Common myeloid progenitor, CD34-positive (primary cell): ENCODE results near the gene SKIDA1.

Experiments used
- CTCF ChIA-PET: fragments of 350-600 bp; sonication (Branson Sonifier 250); formaldehyde crosslinking; loops from one replicate; lab custom pipeline; 2021; ENCODE audit warnings: antibody characterized with exemption; lab: Charles Lee
- POLR2A ChIA-PET: fragments of 350-600 bp; sonication (Branson Sonifier 250); formaldehyde crosslinking; loops from one replicate; lab custom pipeline; 2021; ENCODE audit warnings: antibody characterized with exemption; lab: Charles Lee
- DNase-seq, 3 donors: peaks; one replicate each; pipeline versions ENCODE4 v3.0.0 to v3.0.0-alpha.2; 2013
- H3K27ac ChIP-seq, 2 experiments: 1 replicate in 1 of 2; 2 replicates in 1 of 2; pipeline ENCODE4 v1.7.0; 2013; ENCODE audit warnings: inconsistent platforms in 2 of 2, low read length in 2 of 2, mild to moderate bottlenecking in 2 of 2, low read depth in 1 of 2, moderate library complexity in 1 of 2; ENCODE audit not compliant: severe bottlenecking in 2 of 2, insufficient read depth in 1 of 2, poor library complexity in 1 of 2
- H3K27me3 ChIP-seq, 5 experiments: replicated peaks in 2 of 5; 1 replicate in 3 of 5; 2 replicates in 2 of 5; pipeline versions ENCODE4 v1.6.1 to v1.7.0; 2013; ENCODE audit warnings: low read length in 4 of 5, mild to moderate bottlenecking in 2 of 5, moderate library complexity in 2 of 5, inconsistent platforms in 1 of 5; ENCODE audit not compliant: insufficient read depth in 5 of 5, control insufficient read depth in 4 of 5
- H3K36me3 ChIP-seq, 4 experiments: 1 replicate in 2 of 4; 2 replicates in 2 of 4; pipeline versions ENCODE4 v1.6.1 to v1.7.0; 2013; ENCODE audit warnings: low read length in 3 of 4, control low read depth in 1 of 4, mild to moderate bottlenecking in 1 of 4; ENCODE audit not compliant: control insufficient read depth in 4 of 4, insufficient read depth in 4 of 4
- H3K4me1 ChIP-seq, 4 experiments: 1 replicate in 3 of 4; 2 replicates in 1 of 4; pipeline versions ENCODE4 v1.6.1 to v1.7.1; 2013; ENCODE audit warnings: low read length in 3 of 4, mild to moderate bottlenecking in 3 of 4, control low read depth in 1 of 4, inconsistent platforms in 1 of 4, moderate library complexity in 1 of 4; ENCODE audit not compliant: control insufficient read depth in 4 of 4, insufficient read depth in 4 of 4; ENCODE audit errors: control extremely low read depth in 1 of 4
- H3K4me3 ChIP-seq, 7 experiments: 1 replicate in 4 of 7; 2 replicates in 3 of 7; pipeline versions ENCODE4 v1.5.1 to v1.7.0; 2013; ENCODE audit warnings: mild to moderate bottlenecking in 7 of 7, low read length in 6 of 7, moderate library complexity in 6 of 7, inconsistent platforms in 2 of 7, low read depth in 2 of 7, control low read depth in 1 of 7; ENCODE audit not compliant: insufficient read depth in 4 of 7, control insufficient read depth in 1 of 7; ENCODE audit errors: extremely low read depth in 1 of 7
- H3K9me3 ChIP-seq, 5 experiments: 1 replicate in 4 of 5; 2 replicates in 1 of 5; pipeline versions ENCODE4 v1.6.1 to v1.7.1; 2013; ENCODE audit warnings: low read length in 4 of 5, mild to moderate bottlenecking in 2 of 5, inconsistent platforms in 1 of 5, low read depth in 1 of 5, moderate library complexity in 1 of 5; ENCODE audit not compliant: control insufficient read depth in 4 of 5, insufficient read depth in 2 of 5; ENCODE audit errors: control extremely low read depth in 1 of 5
- WGBS: methylation state at CpG from one replicate; pipeline ENCODE4 v1.1.5; 2013; ENCODE audit not compliant: insufficient coverage; 5-methylcytosine and 5-hydroxymethylcytosine counted together

Gene SKIDA1

GRCh38 chr10:21473541-21473940, 51.9 kb downstream of the SKIDA1 start:
- no peak for DNase-seq
- Histone ChIP-seq H3K9me3 (no peaks in the 10 kb centered on the region), H3K27ac (no peak overlapping the region), H3K4me3 (no peak overlapping the region), H3K27me3 (no peaks in the 10 kb centered on the region), H3K36me3 (no peaks in the 10 kb centered on the region), H3K4me1 (no peaks in the 10 kb centered on the region)
- 96% methylated on average over 9 of the region's 10 CpGs for WGBS
- ChIA-PET CTCF (no interaction called here), POLR2A (no interaction called here)

GRCh38 chr10:21473135-21473534, 52.3 kb downstream of the SKIDA1 start:
- no peaks in the 10 kb centered on the region for H3K9me3 ChIP-seq
- no peak overlapping the region for H3K4me3 ChIP-seq
- H3K27ac ChIP-seq = no peak overlapping the region
- POLR2A ChIA-PET = no interaction called here
- H3K27me3 ChIP-seq = no peaks in the 10 kb centered on the region
- no peaks in the 10 kb centered on the region for H3K4me1 ChIP-seq
- CTCF ChIA-PET = no interaction called here
- DNase-seq = no peak
- 93% methylated on average over 3 of the region's 4 CpGs for WGBS
- H3K36me3 ChIP-seq = no peaks in the 10 kb centered on the region

- Histone ChIP-seq H3K36me3 (no peaks in the 10 kb centered on the region), H3K27ac (no peak overlapping the region), H3K27me3 (no peaks in the 10 kb centered on the region), H3K4me1 (no peaks in the 10 kb centered on the region), H3K9me3 (no peaks in the 10 kb centered on the region), H3K4me3 (no peak overlapping the region)
- ChIA-PET POLR2A (no interaction called here), CTCF (interaction anchor here (0.6 kb wide), 1 partner anchor 1382 kb away, joined by 3 read pairs; no protein-coding TSS in a partner anchor)
- whole genome bisulfite sequencing = 100% methylated on average over 1 of the region's 3 CpGs
- no peak for DNase-seq
Measured at GRCh38 chr10:21468086-21468485, 57.4 kb downstream of the SKIDA1 start.

GRCh38 chr10:21467633-21468032, 57.8 kb downstream of the SKIDA1 start:
- WGBS = no CpG with 5 or more reads among the region's 1 CpG
- no peaks in the 10 kb centered on the region for H3K36me3 ChIP-seq
- ChIA-PET POLR2A (no interaction called here), CTCF (interaction anchor here (0.6 kb wide), 1 partner anchor 1382 kb away, joined by 3 read pairs; no protein-coding TSS in a partner anchor)
- H3K27ac ChIP-seq = no peak overlapping the region
- no peaks in the 10 kb centered on the region for H3K4me1 ChIP-seq
- no peak overlapping the region for H3K4me3 ChIP-seq
- DNase-seq = no peak
- H3K9me3 ChIP-seq = no peaks in the 10 kb centered on the region
- H3K27me3 ChIP-seq = no peaks in the 10 kb centered on the region

- H3K4me3 ChIP-seq = no peak overlapping the region
- H3K36me3 ChIP-seq = no peaks in the 10 kb centered on the region
- no peak overlapping the region for H3K27ac ChIP-seq
- no peaks in the 10 kb centered on the region for H3K4me1 ChIP-seq
- POLR2A ChIA-PET = no interaction called here
- H3K27me3 ChIP-seq = no peaks in the 10 kb centered on the region
- whole genome bisulfite sequencing = 88% methylated on average over 4 of the region's 7 CpGs
- DNase-seq = no peak
- no peaks in the 10 kb centered on the region for H3K9me3 ChIP-seq
- CTCF ChIA-PET = no interaction called here
Measured at GRCh38 chr10:21464134-21464533, 61.3 kb downstream of the SKIDA1 start.
